Measurements from ENCODE around the gene THSD7A.
"Not testable (repeated sequence)": the region's sequence is repeated elsewhere in the genome, so short reads cannot be mapped to it uniquely, and the experiment has no call there.

THSD7A gene

GRCh38 chr7:11450281-11450680 is 381.7 kb downstream of the THSD7A start:
- no peak for DNase-seq (ENCODE audit: low read depth, low spot score)
- no peak overlapping the region for H3K4me3 ChIP-seq (ENCODE audit: low read length)

- no peak for DNase-seq (ENCODE audit: low read depth, low spot score)
- no peak overlapping the region for H3K4me3 ChIP-seq (ENCODE audit: low read length)
Observed at GRCh38 chr7:11449316-11449715, 382.7 kb downstream of the THSD7A start.

- no peak for DNase-seq (ENCODE audit: low read depth, low spot score)
Observed at GRCh38 chr7:11448323-11448722, 383.7 kb downstream of the THSD7A start.

GRCh38 chr7:11447106-11447505 is 384.9 kb downstream of the THSD7A start:
- no peak overlapping the region for H3K4me3 ChIP-seq (ENCODE audit: low read length)
- no peak for DNase-seq (ENCODE audit: low read depth, low spot score)

More at GRCh38 chr7:11448323-11448722, 383.7 kb downstream of the THSD7A start:
- H3K4me3 ChIP-seq (ENCODE audit: low read length), result no peak overlapping the region

GRCh38 chr7:11443934-11444333 is 388.1 kb downstream of the THSD7A start:
- DNase-seq (ENCODE audit: low read depth, low spot score); H3K4me3 ChIP-seq (ENCODE audit: low read length): not testable (repeated sequence)

- no peak for DNase-seq (ENCODE audit: low read depth, low spot score)
- H3K4me3 ChIP-seq (ENCODE audit: low read length), result no peak overlapping the region
Observed at GRCh38 chr7:11437994-11438393, 394.0 kb downstream of the THSD7A start.

- no peak overlapping the region for H3K4me3 ChIP-seq (ENCODE audit: low read length)
- DNase-seq (ENCODE audit: low read depth, low spot score), result no peak
Observed at GRCh38 chr7:11436773-11437524, 395.0 kb downstream of the THSD7A start.

- H3K4me3 ChIP-seq (ENCODE audit: low read length), result no peak overlapping the region
- DNase-seq (ENCODE audit: low read depth, low spot score), result no peak
Observed at GRCh38 chr7:11436316-11436715, 395.7 kb downstream of the THSD7A start.

GRCh38 chr7:11434366-11434765 is 397.6 kb downstream of the THSD7A start:
- H3K4me3 ChIP-seq (ENCODE audit: low read length), result no peak overlapping the region
- no peak for DNase-seq (ENCODE audit: low read depth, low spot score)

- no peak for DNase-seq (ENCODE audit: low read depth, low spot score)
- H3K4me3 ChIP-seq (ENCODE audit: low read length), result no peak overlapping the region
Observed at GRCh38 chr7:11430841-11431240, 401.2 kb downstream of the THSD7A start.

- no peak for DNase-seq (ENCODE audit: low read depth, low spot score)
Observed at GRCh38 chr7:11430112-11430511, 401.9 kb downstream of the THSD7A start.

GRCh38 chr7:11428877-11429581 is 403.0 kb downstream of the THSD7A start:
- no peak for DNase-seq (ENCODE audit: low read depth, low spot score)

More at GRCh38 chr7:11430112-11430511, 401.9 kb downstream of the THSD7A start:
- H3K4me3 ChIP-seq (ENCODE audit: low read length), result no peak overlapping the region

GRCh38 chr7:11427686-11428273 is 404.2 kb downstream of the THSD7A start:
- no peak overlapping the region for H3K4me3 ChIP-seq (ENCODE audit: low read length)
- DNase-seq (ENCODE audit: low read depth, low spot score), result peak; percentile 50

More at GRCh38 chr7:11428877-11429581, 403.0 kb downstream of the THSD7A start:
- no peak overlapping the region for H3K4me3 ChIP-seq (ENCODE audit: low read length)

- no peak for DNase-seq (ENCODE audit: low read depth, low spot score)
- no peak overlapping the region for H3K4me3 ChIP-seq (ENCODE audit: low read length)
Observed at GRCh38 chr7:11424006-11424405, 408.0 kb downstream of the THSD7A start.

GRCh38 chr7:11420049-11420448 is 411.9 kb downstream of the THSD7A start:
- no peak for DNase-seq (ENCODE audit: low read depth, low spot score)
- no peak overlapping the region for H3K4me3 ChIP-seq (ENCODE audit: low read length)

- no peak overlapping the region for H3K4me3 ChIP-seq (ENCODE audit: low read length)
- no peak for DNase-seq (ENCODE audit: low read depth, low spot score)
Observed at GRCh38 chr7:11416641-11417458, 415.1 kb downstream of the THSD7A start.

GRCh38 chr7:11415101-11415500 is 416.9 kb downstream of the THSD7A start:
- no peak overlapping the region for H3K4me3 ChIP-seq (ENCODE audit: low read length)
- no peak for DNase-seq (ENCODE audit: low read depth, low spot score)

- DNase-seq (ENCODE audit: low read depth, low spot score), result no peak
- H3K4me3 ChIP-seq (ENCODE audit: low read length), result no peak overlapping the region
Observed at GRCh38 chr7:11413901-11414300, 418.1 kb downstream of the THSD7A start.

GRCh38 chr7:11412036-11412435 is 420.0 kb downstream of the THSD7A start:
- no peak for DNase-seq (ENCODE audit: low read depth, low spot score)
- no peak overlapping the region for H3K4me3 ChIP-seq (ENCODE audit: low read length)
